GM21723 (cell line): ENCODE data around the gene CD1B.
"Not testable (repeated sequence)": the region's sequence is repeated elsewhere in the genome, so short reads cannot be mapped to it uniquely, and the experiment has no call there.

Source experiments
- ATAC-seq: cut with Tn5 transposase; IDR thresholded peaks from one replicate; pipeline ENCODE4 v1.9.1; 2021; ENCODE audit warnings: mild to moderate bottlenecking, moderate library complexity; ENCODE audit not compliant: unreplicated experiment

CD1B gene

GRCh38 chr1:158329300-158329699, 2.0 kb downstream of the CD1B start:
- ATAC-seq = no peak

GRCh38 chr1:158328426-158328825, 2.9 kb downstream of the CD1B start:
- ATAC-seq = no peak

GRCh38 chr1:158327481-158327880, 3.9 kb downstream of the CD1B start:
- ATAC-seq = no peak

GRCh38 chr1:158324395-158324794, 6.9 kb downstream of the CD1B start:
- no peak for ATAC-seq

GRCh38 chr1:158323866-158324265, 7.5 kb downstream of the CD1B start:
- ATAC-seq = no peak

GRCh38 chr1:158311066-158311465, 20.3 kb downstream of the CD1B start:
- ATAC-seq = no peak

- ATAC-seq = no peak
These were observed 20.7 kb downstream of the CD1B start for GRCh38 chr1:158310623-158311022.

GRCh38 chr1:158295791-158296190, 35.5 kb downstream of the CD1B start:
- ATAC-seq = no peak

GRCh38 chr1:158290321-158290844, 40.9 kb downstream of the CD1B start:
- ATAC-seq = no peak

GRCh38 chr1:158289811-158290210, 41.5 kb downstream of the CD1B start, which contains the start of gene CD1C:
Gene CD1C, plus strand, starts transcription at chr1:158289923. Its CDS starts 142 bp downstream, at chr1:158290065.
- no peak for ATAC-seq

GRCh38 chr1:158286941-158287346, 44.4 kb downstream of the CD1B start:
- peak; percentile 14 for ATAC-seq

GRCh38 chr1:158286487-158286886, 44.8 kb downstream of the CD1B start:
- peak; percentile 28 for ATAC-seq

- peak; percentile 76 for ATAC-seq
These were observed 45.5 kb downstream of the CD1B start for GRCh38 chr1:158285756-158286241.

- ATAC-seq = peak; percentile 44
These were observed 47.4 kb downstream of the CD1B start for GRCh38 chr1:158283965-158284364.

- ATAC-seq = not testable (repeated sequence)
These were observed 48.9 kb downstream of the CD1B start for GRCh38 chr1:158282421-158282820.
